Naive thymus-derived CD4-positive, alpha-beta T cell (primary cell): ENCODE measurements around the gene NUAK1. TPM values are rescaled to one million over a fixed set of nuclear protein-coding genes. Genes with fewer than 3 reads are reported as not detected.

ENCODE experiments used
- ATAC-seq: fragments of 150-1000 bp; cut with Tn5 transposase; 2 replicates; pipeline ENCODE4 v1.10.0; 2021; ENCODE audit warnings: mild to moderate bottlenecking, moderate library complexity
- CTCF ChIA-PET: fragments of 350-600 bp; sonication (Branson Sonifier 250); formaldehyde crosslinking; loops from one replicate; lab custom pipeline; 2021; ENCODE audit warnings: antibody characterized with exemption; lab: Charles Lee
- POLR2A ChIA-PET: fragments of 350-600 bp; sonication (Branson Sonifier 250); formaldehyde crosslinking; loops from one replicate; lab custom pipeline; 2021; ENCODE audit warnings: antibody characterized with exemption, inconsistent platforms; lab: Charles Lee
- DNase-seq, 9 donors: peaks; one replicate each; pipeline versions ENCODE4 v3.0.0 to v3.0.0-alpha.2; 2020 to 2022; ENCODE audit warnings: mixed read lengths in 1 of 9
- H3K27ac ChIP-seq: one replicate; pipeline ENCODE4 v1.7.0; 2013; ENCODE audit warnings: mild to moderate bottlenecking, low read depth, low read length, moderate library complexity
- H3K27me3 ChIP-seq, 2 donors: one replicate each; pipeline ENCODE4 v1.7.0; 2013; ENCODE audit warnings: low read length in 2 of 2, mild to moderate bottlenecking in 2 of 2, moderate library complexity in 2 of 2; ENCODE audit not compliant: control insufficient read depth in 2 of 2, insufficient read depth in 2 of 2
- H3K36me3 ChIP-seq, 3 experiments: 1 replicate in 2 of 3; 2 replicates in 1 of 3; pipeline ENCODE4 v1.7.0; 2013; ENCODE audit warnings: low read length in 3 of 3, mild to moderate bottlenecking in 3 of 3, moderate library complexity in 1 of 3; ENCODE audit not compliant: insufficient read depth in 3 of 3, control insufficient read depth in 2 of 3
- H3K4me1 ChIP-seq, 2 donors: one replicate each; pipeline ENCODE4 v1.7.0; 2013; ENCODE audit warnings: low read length in 2 of 2, mild to moderate bottlenecking in 2 of 2, moderate library complexity in 1 of 2; ENCODE audit not compliant: control insufficient read depth in 2 of 2, insufficient read depth in 2 of 2
- H3K4me3 ChIP-seq: 2 replicates; pipeline ENCODE4 v1.7.0; 2013; ENCODE audit warnings: mild to moderate bottlenecking, low read length
- H3K9me3 ChIP-seq, 3 experiments: 1 replicate in 2 of 3; 2 replicates in 1 of 3; pipeline ENCODE4 v1.7.0; 2013; ENCODE audit warnings: low read length in 3 of 3; ENCODE audit not compliant: control insufficient read depth in 2 of 3
- H3K27ac Mint-ChIP-seq, 9 donors: one replicate each; pipeline ENCODE4 v1.8.0; 2020 to 2022; ENCODE audit warnings: mixed read lengths in 9 of 9, mild to moderate bottlenecking in 8 of 9, moderate library complexity in 5 of 9, inconsistent platforms in 2 of 9
- H3K27me3 Mint-ChIP-seq, 5 donors: one replicate each; pipeline ENCODE4 v1.8.0; 2021 to 2022; ENCODE audit warnings: mixed read lengths in 5 of 5, mild to moderate bottlenecking in 1 of 5
- H3K36me3 Mint-ChIP-seq, 5 donors: one replicate each; pipeline ENCODE4 v1.8.0; 2020 to 2022; ENCODE audit warnings: mixed read lengths in 5 of 5, mild to moderate bottlenecking in 3 of 5, inconsistent platforms in 1 of 5
- H3K4me1 Mint-ChIP-seq, 7 donors: one replicate each; pipeline ENCODE4 v1.8.0; 2020 to 2022; ENCODE audit warnings: mixed read lengths in 7 of 7, mild to moderate bottlenecking in 3 of 7, inconsistent platforms in 1 of 7
- H3K4me3 Mint-ChIP-seq, 10 donors: one replicate each; pipeline ENCODE4 v1.8.0; 2020 to 2022; ENCODE audit warnings: mild to moderate bottlenecking in 10 of 10, mixed read lengths in 10 of 10, moderate library complexity in 6 of 10, inconsistent platforms in 2 of 10
- H3K9me3 Mint-ChIP-seq, 11 donors: one replicate each; pipeline ENCODE4 v1.8.0; 2020 to 2022; ENCODE audit warnings: mixed read lengths in 11 of 11, mild to moderate bottlenecking in 4 of 11, inconsistent platforms in 1 of 11, moderate library complexity in 1 of 11
- intact Hi-C, 2 donors: fragments of 100-400 bp; cut with micrococcal nuclease; formaldehyde crosslinking; loops; one replicate each; pipeline ENCODE4 v1.15.1; 2023
- polyA plus RNA-seq, 2 donors: library from polyadenylated mRNA; unstranded; fragments of 300-500 nt; fragmentation: Illumina TruSeq; gene quantifications; one replicate each; pipeline ENCODE4 v1.2.3, GENCODE V29; 2021
- total RNA-seq, 6 experiments: library from RNA in 5 of 6; stranded (reverse) in 5 of 6; gene quantifications; 1 replicate in 5 of 6; 2 replicates in 1 of 6; pipeline ENCODE4 v1.2.3 and lab custom pipeline; 2021 to 2026

NUAK1 gene
- total and polyA plus RNA-seq, 7 experiments from 2014 or later = 0.02 to 0.51 (median 0.08) TPM; not detected in 4

- no peak overlapping the region for H3K4me3 Mint-ChIP-seq
- ATAC-seq = no peak
- no peaks in the 10 kb centered on the region for H3K27me3 ChIP-seq
Measured at GRCh38 chr12:106040521-106040920, 98.2 kb downstream of the NUAK1 start.

GRCh38 chr12:106039646-106040404 is 98.9 kb downstream of the NUAK1 start:
- no peaks in the 10 kb centered on the region for H3K36me3 Mint-ChIP-seq
- Histone ChIP-seq H3K9me3 (no peaks in the 10 kb centered on the region), H3K36me3 (no peaks in the 10 kb centered on the region), H3K4me1 (no peaks in the 10 kb centered on the region), H3K27ac (no peak overlapping the region), H3K27me3 (no peaks in the 10 kb centered on the region), H3K4me3 (no peak overlapping the region)
- DNase-seq (no peak), ATAC-seq (no peak)
- peaks cover 2 to 25% (median 20%) of the 10 kb centered on the region in 5 donors for H3K27me3 Mint-ChIP-seq
- no peak overlapping the region for H3K27ac Mint-ChIP-seq
- ChIA-PET POLR2A (no interaction called here), CTCF (no interaction called here)
- intact Hi-C loops = no loop called here
- H3K4me3 Mint-ChIP-seq = no peak overlapping the region
- H3K4me1 Mint-ChIP-seq = peaks cover 0 to 1% (median 0%) of the 10 kb centered on the region in 7 donors
- peaks cover 0 to 5% (median 0%) of the 10 kb centered on the region in 11 donors for H3K9me3 Mint-ChIP-seq

More at GRCh38 chr12:106040521-106040920, 98.2 kb downstream of the NUAK1 start:
- peaks cover 0 to 1% (median 0%) of the 10 kb centered on the region in 7 donors for H3K4me1 Mint-ChIP-seq
- intact Hi-C loops = no loop called here
- DNase-seq = no peak
- H3K9me3 Mint-ChIP-seq = peaks cover 0 to 5% (median 0%) of the 10 kb centered on the region in 11 donors
- Histone ChIP-seq H3K4me3 (no peak overlapping the region), H3K27ac (no peak overlapping the region), H3K9me3 (no peaks in the 10 kb centered on the region), H3K36me3 (no peaks in the 10 kb centered on the region), H3K4me1 (no peaks in the 10 kb centered on the region)
- no peaks in the 10 kb centered on the region for H3K36me3 Mint-ChIP-seq
- ChIA-PET CTCF (no interaction called here), POLR2A (no interaction called here)
- peaks cover 2 to 25% (median 20%) of the 10 kb centered on the region in 5 donors for H3K27me3 Mint-ChIP-seq
- H3K27ac Mint-ChIP-seq = no peak overlapping the region

- H3K4me3 ChIP-seq = no peak overlapping the region
- POLR2A ChIA-PET = no interaction called here
Measured at GRCh38 chr12:106039242-106039641, 99.5 kb downstream of the NUAK1 start.

GRCh38 chr12:106037524-106038298 is 101.0 kb downstream of the NUAK1 start:
- Histone ChIP-seq H3K4me1 (no peaks in the 10 kb centered on the region), H3K36me3 (no peaks in the 10 kb centered on the region), H3K27me3 (no peaks in the 10 kb centered on the region), H3K4me3 (no peak overlapping the region), H3K9me3 (no peaks in the 10 kb centered on the region), H3K27ac (no peak overlapping the region)
- peaks cover 2 to 25% (median 17%) of the 10 kb centered on the region in 5 donors for H3K27me3 Mint-ChIP-seq
- H3K9me3 Mint-ChIP-seq = peaks cover 0 to 5% (median 0%) of the 10 kb centered on the region in 11 donors
- intact Hi-C loops = no loop called here
- no peak overlapping the region for H3K27ac Mint-ChIP-seq
- POLR2A ChIA-PET = no interaction called here
- H3K4me1 Mint-ChIP-seq = peaks cover 0 to 1% (median 0%) of the 10 kb centered on the region in 7 donors
- DNase-seq (no peak), ATAC-seq (no peak)
- no peaks in the 10 kb centered on the region for H3K36me3 Mint-ChIP-seq
- CTCF ChIA-PET = no interaction called here
- no peak overlapping the region for H3K4me3 Mint-ChIP-seq

More at GRCh38 chr12:106039242-106039641, 99.5 kb downstream of the NUAK1 start:
- Mint-ChIP-seq H3K36me3 (no peaks in the 10 kb centered on the region), H3K9me3 (peaks cover 0 to 5% (median 0%) of the 10 kb centered on the region in 11 donors), H3K4me1 (peaks cover 0 to 1% (median 0%) of the 10 kb centered on the region in 7 donors), H3K27ac (no peak overlapping the region), H3K4me3 (no peak overlapping the region), H3K27me3 (peaks cover 2 to 25% (median 20%) of the 10 kb centered on the region in 5 donors)
- CTCF ChIA-PET = no interaction called here
- H3K27ac ChIP-seq = no peak overlapping the region
- no peaks in the 10 kb centered on the region for H3K4me1 ChIP-seq
- no peaks in the 10 kb centered on the region for H3K36me3 ChIP-seq
- no peaks in the 10 kb centered on the region for H3K27me3 ChIP-seq
- DNase-seq (no peak), ATAC-seq (no peak)
- H3K9me3 ChIP-seq = no peaks in the 10 kb centered on the region
- intact Hi-C loops = no loop called here

GRCh38 chr12:106035421-106035820 is 103.3 kb downstream of the NUAK1 start:
- Mint-ChIP-seq H3K36me3 (no peaks in the 10 kb centered on the region), H3K27ac (no peak overlapping the region), H3K4me1 (peaks cover 0 to 3% (median 0%) of the 10 kb centered on the region in 7 donors), H3K27me3 (peaks cover 0 to 13% (median 10%) of the 10 kb centered on the region in 5 donors), H3K9me3 (peaks cover 0 to 5% (median 0%) of the 10 kb centered on the region in 11 donors), H3K4me3 (no peak overlapping the region)
- Histone ChIP-seq H3K4me3 (no peak overlapping the region), H3K4me1 (no peaks in the 10 kb centered on the region), H3K9me3 (no peaks in the 10 kb centered on the region), H3K27me3 (no peaks in the 10 kb centered on the region), H3K27ac (no peak overlapping the region), H3K36me3 (no peaks in the 10 kb centered on the region)
- intact Hi-C loops = no loop called here
- no peak for ATAC-seq
- DNase-seq = no peak
- ChIA-PET POLR2A (no interaction called here), CTCF (no interaction called here)

GRCh38 chr12:106034316-106034715 is 104.4 kb downstream of the NUAK1 start:
- no peaks in the 10 kb centered on the region for H3K9me3 ChIP-seq
- POLR2A ChIA-PET = no interaction called here

More at GRCh38 chr12:106034316-106034715, 104.4 kb downstream of the NUAK1 start:
- H3K27me3 ChIP-seq = no peaks in the 10 kb centered on the region
- no peak overlapping the region for H3K27ac Mint-ChIP-seq
- no peak overlapping the region for H3K4me3 ChIP-seq
- no peak for DNase-seq
- no peaks in the 10 kb centered on the region for H3K4me1 ChIP-seq
- H3K36me3 ChIP-seq = no peaks in the 10 kb centered on the region
- H3K9me3 Mint-ChIP-seq = peaks cover 0 to 8% (median 0%) of the 10 kb centered on the region in 11 donors
- intact Hi-C loops = no loop called here
- peaks cover 0 to 16% (median 11%) of the 10 kb centered on the region in 5 donors for H3K27me3 Mint-ChIP-seq
- no peak for ATAC-seq
- no peak overlapping the region for H3K4me3 Mint-ChIP-seq
- peaks cover 0 to 4% (median 0%) of the 10 kb centered on the region in 7 donors for H3K4me1 Mint-ChIP-seq
- H3K36me3 Mint-ChIP-seq = no peaks in the 10 kb centered on the region
- CTCF ChIA-PET = no interaction called here
- H3K27ac ChIP-seq = no peak overlapping the region
